ENCODE results near the gene TBXT.

DNA sequence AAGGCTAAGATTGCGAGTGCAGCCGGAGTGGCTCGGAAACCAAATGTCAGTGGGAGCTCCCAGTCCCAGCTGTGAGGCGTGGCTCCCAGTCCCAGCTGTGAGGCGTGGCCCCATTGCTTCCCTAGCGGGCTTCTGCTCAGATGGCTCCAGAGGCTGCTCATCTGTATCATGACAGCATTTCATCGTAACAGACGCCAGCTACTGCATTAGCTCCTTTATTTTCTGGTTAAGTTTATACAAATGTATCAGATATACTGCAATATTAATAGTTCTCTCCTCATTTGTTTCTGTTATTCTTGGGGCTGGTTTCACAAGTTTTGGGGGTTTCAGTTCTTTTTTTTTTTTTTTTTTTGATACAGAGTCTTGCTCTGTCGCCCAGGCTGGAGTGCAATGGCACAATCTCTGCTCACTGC is 34.7 kb upstream of the TBXT start:
- TF ChIP-seq, protein P1, sequence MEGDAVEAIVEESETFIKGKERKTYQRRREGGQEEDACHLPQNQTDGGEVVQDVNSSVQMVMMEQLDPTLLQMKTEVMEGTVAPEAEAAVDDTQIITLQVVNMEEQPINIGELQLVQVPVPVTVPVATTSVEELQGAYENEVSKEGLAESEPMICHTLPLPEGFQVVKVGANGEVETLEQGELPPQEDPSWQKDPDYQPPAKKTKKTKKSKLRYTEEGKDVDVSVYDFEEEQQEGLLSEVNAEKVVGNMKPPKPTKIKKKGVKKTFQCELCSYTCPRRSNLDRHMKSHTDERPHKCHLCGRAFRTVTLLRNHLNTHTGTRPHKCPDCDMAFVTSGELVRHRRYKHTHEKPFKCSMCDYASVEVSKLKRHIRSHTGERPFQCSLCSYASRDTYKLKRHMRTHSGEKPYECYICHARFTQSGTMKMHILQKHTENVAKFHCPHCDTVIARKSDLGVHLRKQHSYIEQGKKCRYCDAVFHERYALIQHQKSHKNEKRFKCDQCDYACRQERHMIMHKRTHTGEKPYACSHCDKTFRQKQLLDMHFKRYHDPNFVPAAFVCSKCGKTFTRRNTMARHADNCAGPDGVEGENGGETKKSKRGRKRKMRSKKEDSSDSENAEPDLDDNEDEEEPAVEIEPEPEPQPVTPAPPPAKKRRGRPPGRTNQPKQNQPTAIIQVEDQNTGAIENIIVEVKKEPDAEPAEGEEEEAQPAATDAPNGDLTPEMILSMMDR (IDR thresholded peaks at IDR 0.05): no peak
- TF ChIP-seq POLR2A (IDR thresholded peaks at IDR 0.05): no peak

All from testis (tissue), 2 donors.